Measurements from ENCODE around the gene TM9SF2.

GRCh38 chr13:99484473-99484872 is 16.8 kb upstream of the TM9SF2 start:
- no peak for TF ChIP-seq GATA2 (IDR thresholded peaks at IDR 0.05; ENCODE audit: low read depth, low read length)
- TF ChIP-seq GATA3 (IDR thresholded peaks at IDR 0.05; ENCODE audit: low read depth, low read length) = no peak

Data from SH-SY5Y (cell line).